Caki2 (cell line): Measurements from ENCODE around the gene TMEM255B. TPM values are rescaled to one million over a fixed set of nuclear protein-coding genes. Genes with fewer than 3 reads are reported as not detected.
"Not testable (repeated sequence)": the region's sequence is repeated elsewhere in the genome, so short reads cannot be mapped to it uniquely, and the experiment has no call there.

Experiments
- DNase-seq: peaks from one replicate; pipeline ENCODE4 v3.0.0-alpha.2; 2015; ENCODE audit warnings: low read depth
- in situ Hi-C: cut with HindIII; loops from 2 replicates; pipeline ENCODE4 v1.10.0; 2016; ENCODE audit warnings: low sequenced_read_pairs, low pct_unique_long_range_greater_than_20kb, mixed read lengths
- total RNA-seq: library from RNA; depleted of rRNA; stranded (reverse); fragments of >200 nt; shearing (Covaris generic); gene quantifications from 2 replicates; pipeline ENCODE4 v1.2.3, GENCODE V29; 2014; ENCODE audit warnings: low replicate concordance

Gene TMEM255B
- total RNA-seq, 1 experiment from 2014 or later, result not detected

- DNase-seq, result no peak
- in situ Hi-C loops, result no loop called here
Observed at GRCh38 chr13:113776231-113777125, 17.5 kb downstream of the TMEM255B start.

- DNase-seq, result no peak
- in situ Hi-C loops, result no loop called here
Observed at GRCh38 chr13:113777311-113778260, 18.6 kb downstream of the TMEM255B start.

GRCh38 chr13:113781571-113781970, 22.5 kb downstream of the TMEM255B start:
- in situ Hi-C loops, result no loop called here
- DNase-seq, result no peak

GRCh38 chr13:113782472-113782871, 23.4 kb downstream of the TMEM255B start:
- no peak for DNase-seq
- in situ Hi-C loops, result no loop called here

- no peak for DNase-seq
- in situ Hi-C loops, result no loop called here
Observed at GRCh38 chr13:113783200-113783881, 24.3 kb downstream of the TMEM255B start.

GRCh38 chr13:113783966-113784644, 25.1 kb downstream of the TMEM255B start:
- DNase-seq, result no peak
- in situ Hi-C loops, result no loop called here

GRCh38 chr13:113784645-113785024, 25.6 kb downstream of the TMEM255B start:
- in situ Hi-C loops, result no loop called here
- DNase-seq, result no peak

- in situ Hi-C loops, result no loop called here
- peak; percentile 78 for DNase-seq
Observed at GRCh38 chr13:113785051-113786010, 26.3 kb downstream of the TMEM255B start.

- in situ Hi-C loops, result no loop called here
- DNase-seq, result no peak
Observed at GRCh38 chr13:113786262-113786841, 27.3 kb downstream of the TMEM255B start.

- in situ Hi-C loops, result no loop called here
- DNase-seq, result no peak
Observed at GRCh38 chr13:113787694-113788093, 28.7 kb downstream of the TMEM255B start.

GRCh38 chr13:113788413-113789135, 29.5 kb downstream of the TMEM255B start:
- DNase-seq, result no peak
- in situ Hi-C loops, result no loop called here

- in situ Hi-C loops, result no loop called here
Observed at GRCh38 chr13:113789167-113789566, 30.1 kb downstream of the TMEM255B start.

GRCh38 chr13:113789931-113790330, 30.9 kb downstream of the TMEM255B start:
- in situ Hi-C loops, DNase-seq: not testable (repeated sequence)

More at GRCh38 chr13:113789167-113789566, 30.1 kb downstream of the TMEM255B start:
- no peak for DNase-seq

- in situ Hi-C loops, result no loop called here
- DNase-seq, result no peak
Observed at GRCh38 chr13:113791226-113791625, 32.2 kb downstream of the TMEM255B start.

GRCh38 chr13:113791761-113792160, 32.7 kb downstream of the TMEM255B start:
- in situ Hi-C loops, result no loop called here

GRCh38 chr13:113792236-113792770, 33.3 kb downstream of the TMEM255B start:
- in situ Hi-C loops, result no loop called here
- no peak for DNase-seq

More at GRCh38 chr13:113791761-113792160, 32.7 kb downstream of the TMEM255B start:
- DNase-seq, result no peak
